GM21367 (cell line): Measurements from ENCODE around the gene YOD1.
"Not testable (repeated sequence)": the region's sequence is repeated elsewhere in the genome, so short reads cannot be mapped to it uniquely, and the experiment has no call there.

ENCODE experiments used
- ATAC-seq: cut with Tn5 transposase; IDR thresholded peaks from one replicate; pipeline ENCODE4 v1.9.1; 2021; ENCODE audit not compliant: unreplicated experiment

Gene YOD1

DNA sequence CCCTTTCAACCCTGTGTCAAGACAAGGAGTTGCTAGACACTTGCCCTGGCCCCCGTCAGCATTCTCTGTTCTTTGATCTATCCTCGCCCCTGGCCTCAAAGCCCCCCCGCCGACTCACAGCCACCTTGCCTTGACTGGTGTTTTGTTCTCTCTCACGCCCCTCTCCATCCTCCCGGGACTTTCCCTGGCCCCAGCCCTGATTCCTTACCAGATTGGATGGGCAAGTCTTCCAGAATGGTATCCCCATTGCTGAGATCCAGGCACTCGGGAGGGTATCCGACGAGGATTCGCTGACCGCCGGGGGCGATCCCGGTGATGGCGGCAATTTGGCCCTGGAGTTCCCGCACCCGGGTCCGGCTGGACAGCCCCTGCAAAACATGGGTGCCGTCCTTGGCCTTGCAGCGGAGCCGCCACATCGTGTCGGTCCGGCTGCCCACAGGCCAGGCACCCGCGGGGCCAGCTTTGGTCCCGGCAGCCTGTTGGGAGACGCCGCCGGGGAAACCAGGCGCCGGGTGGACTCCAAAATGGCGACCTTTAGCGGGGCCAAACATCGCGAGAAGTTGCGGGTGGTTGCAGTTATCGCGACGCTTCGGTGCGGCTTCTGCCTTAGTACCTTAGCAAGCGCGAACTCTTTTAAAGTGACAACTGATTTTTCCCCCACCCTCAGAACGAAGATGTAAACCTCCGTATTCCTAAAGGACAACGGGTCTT, 373 bp downstream of the YOD1 start:
- ATAC-seq: peak; percentile 42

GRCh38 chr1:207049974-207050391, 1.0 kb downstream of the YOD1 start:
- peak; percentile 36 for ATAC-seq

GRCh38 chr1:207049514-207049913, 1.5 kb downstream of the YOD1 start:
- ATAC-seq: no peak

DNA sequence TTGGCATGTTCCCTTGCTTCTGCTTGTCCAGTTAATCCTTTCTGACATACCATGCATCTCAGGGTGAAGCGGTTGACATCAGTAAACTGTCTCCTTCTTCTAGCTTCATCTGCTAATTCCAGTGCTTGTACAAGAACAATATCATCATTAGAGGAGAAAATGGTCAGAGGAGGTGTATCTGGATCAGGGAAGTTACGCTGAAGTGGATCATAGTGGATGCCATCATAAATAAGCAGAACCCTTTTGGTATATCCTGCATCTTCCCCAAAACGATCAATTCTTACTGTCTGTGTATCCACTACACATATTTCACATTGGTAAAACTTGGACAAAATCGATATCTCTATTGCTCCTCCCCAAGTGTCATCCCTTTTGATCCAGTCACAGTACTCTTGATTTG, 2.0 kb downstream of the YOD1 start:
- ATAC-seq: no peak

GRCh38 chr1:207048041-207048440, 3.0 kb downstream of the YOD1 start:
- ATAC-seq: no peak

DNA sequence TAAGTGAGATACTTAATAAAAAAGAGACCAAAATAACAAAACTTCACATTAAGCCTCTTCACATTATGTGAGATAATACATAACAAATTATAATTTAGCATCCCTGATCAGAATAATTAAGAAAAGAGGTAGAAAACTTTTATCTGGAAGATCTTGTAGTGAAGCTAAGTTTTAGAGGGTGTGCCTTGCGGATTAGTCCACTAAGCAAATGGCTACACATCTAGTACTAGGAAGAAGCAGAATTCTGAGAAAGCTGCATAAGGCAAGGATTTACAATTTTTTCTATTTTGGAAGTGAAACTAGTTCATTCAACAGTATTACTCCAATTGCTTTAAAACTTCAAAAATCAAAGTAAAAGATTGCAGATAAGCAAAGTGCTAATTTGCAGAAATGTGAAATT, 3.5 kb downstream of the YOD1 start:
- no peak for ATAC-seq

DNA sequence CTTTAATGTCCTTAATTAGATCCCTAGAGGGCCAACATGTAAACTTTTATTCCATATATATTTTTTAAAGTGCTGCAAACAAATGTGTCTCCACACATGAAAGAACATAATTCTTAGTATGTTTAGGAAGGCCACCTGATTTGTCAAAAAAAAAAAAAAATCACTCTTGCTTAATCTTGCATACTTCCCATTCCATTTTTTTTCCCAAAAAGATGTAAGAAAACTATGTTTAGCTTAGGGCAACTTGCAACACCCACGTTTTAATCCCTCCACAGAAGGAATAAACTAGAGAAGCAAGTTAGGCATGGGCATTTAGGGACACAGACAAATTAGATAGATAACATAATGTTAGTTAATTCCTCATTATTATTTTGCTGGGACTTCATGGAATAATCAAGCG, 5.6 kb downstream of the YOD1 start:
- no peak for ATAC-seq

- ATAC-seq: not testable (repeated sequence)
These were observed 9.6 kb downstream of the YOD1 start for GRCh38 chr1:207041397-207041796.

- ATAC-seq: no peak
These were observed 10.9 kb downstream of the YOD1 start for GRCh38 chr1:207040181-207040533.

DNA sequence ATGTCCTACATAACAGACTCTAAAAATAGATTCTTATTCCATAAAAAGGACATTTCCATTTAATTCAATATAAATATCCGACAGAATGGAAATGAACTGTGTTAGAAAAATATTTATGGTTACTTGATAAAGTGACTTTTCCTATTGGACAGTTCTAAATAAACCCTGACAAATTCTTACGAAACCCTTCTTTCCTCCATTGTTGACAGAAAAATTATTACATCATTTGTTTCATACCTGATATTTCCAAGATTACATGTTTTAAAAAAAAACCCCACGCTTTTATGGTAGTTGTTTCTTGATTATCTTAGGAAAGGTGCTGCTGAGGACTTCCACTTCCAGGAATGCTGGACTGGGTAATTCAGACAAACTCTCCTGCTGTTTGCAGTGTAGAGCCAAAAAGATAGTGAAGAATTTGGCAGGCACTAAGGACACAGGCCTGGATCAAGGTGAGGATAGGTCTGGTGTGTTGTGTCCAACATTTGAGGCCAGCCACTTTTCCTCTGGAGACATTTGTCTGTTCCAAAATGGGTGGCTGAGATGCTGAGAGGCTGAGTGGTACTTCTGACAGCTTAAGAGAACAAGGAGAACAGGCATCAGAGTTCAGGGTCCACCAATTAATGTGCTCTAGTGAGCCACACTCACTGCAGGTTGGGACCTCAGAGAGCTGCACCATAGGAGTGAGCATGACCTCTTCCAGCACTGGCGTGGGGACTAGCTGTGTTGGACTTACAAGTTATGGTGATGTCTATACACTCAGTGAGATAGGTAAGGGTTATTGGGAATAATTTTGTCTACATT, 11.4 kb downstream of the YOD1 start:
- no peak for ATAC-seq

DNA sequence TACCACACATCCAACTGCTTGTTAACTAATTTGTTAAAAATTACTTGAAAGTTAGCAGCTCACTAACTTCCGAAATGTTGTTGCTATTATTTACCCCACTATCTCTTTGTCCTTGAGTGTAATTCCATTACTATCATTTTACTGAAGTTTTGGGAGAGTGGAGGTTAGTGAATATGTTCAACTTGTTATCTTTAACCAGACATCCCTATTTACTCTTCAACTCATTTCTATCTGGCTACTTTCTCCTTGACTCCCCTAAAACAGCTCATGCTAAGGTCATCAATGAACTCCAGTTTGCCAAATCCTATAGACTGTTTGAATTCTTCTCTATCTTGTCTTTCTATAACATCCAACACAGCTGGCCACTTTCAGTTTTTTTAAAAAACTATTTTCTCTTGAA, 14.1 kb downstream of the YOD1 start:
- no peak for ATAC-seq

- no peak for ATAC-seq
These were observed 15.0 kb downstream of the YOD1 start for GRCh38 chr1:207035877-207036551.

DNA sequence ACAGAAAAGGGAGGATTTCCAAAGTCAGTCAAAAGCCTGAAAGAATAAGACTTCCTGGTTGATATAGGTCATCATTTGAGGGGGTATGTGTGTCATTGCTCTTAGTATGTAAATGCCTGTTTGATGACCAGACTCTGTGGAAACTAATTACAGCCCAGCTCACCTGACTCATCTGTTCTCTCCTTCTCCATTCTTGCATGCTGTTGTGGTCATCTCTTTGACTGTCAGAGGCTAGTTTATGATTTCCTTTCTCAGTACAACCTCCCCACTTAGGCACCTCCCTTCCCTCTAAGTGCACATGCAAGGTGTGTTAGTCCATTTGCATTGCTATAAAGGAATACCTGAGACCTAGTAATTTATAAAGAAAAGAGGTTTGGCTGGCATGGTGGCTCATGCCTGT, 16.0 kb downstream of the YOD1 start:
- ATAC-seq: no peak

DNA sequence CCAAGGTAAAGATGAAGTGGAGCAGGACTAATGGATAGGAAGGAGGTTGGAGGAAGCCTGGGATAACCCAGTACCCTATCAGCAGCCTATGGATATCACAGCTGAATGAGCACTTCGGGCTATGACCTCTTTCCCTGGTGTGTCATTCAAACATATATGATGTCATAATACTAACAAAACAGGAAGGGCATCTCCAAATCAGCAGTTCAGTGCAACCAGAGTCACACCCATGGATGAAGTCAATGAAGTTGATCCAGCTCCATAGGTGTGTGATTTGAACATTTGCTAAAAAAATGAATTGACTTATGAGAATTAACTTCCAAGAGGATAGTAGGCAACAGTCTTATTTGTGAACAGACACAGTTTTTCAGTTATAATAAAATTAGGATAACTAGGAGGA, 16.8 kb downstream of the YOD1 start:
- no peak for ATAC-seq

DNA sequence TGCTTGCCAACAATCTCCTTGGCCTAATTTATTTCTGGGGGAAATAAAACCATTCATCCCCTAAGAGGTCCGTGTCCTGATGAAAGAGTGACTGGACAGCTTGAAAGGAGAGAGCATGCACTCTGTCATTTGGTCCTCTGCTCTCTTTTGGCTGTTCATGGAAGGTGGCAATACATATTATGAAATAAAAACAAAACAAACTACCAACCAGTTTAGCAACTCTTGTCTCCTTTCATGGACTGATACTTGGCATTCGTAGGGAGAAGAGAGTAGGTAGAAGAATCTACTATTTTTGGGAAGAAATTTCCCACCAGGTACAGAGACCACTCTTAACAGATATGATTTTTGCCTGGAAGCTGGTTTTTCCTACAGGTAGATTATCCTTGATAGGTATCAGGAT, 17.7 kb downstream of the YOD1 start:
- ATAC-seq: no peak

- ATAC-seq: no peak
These were observed 18.4 kb downstream of the YOD1 start, which contains the start of gene C1orf116 for GRCh38 chr1:207032528-207033017. Gene C1orf116, minus strand, starts transcription at chr1:207032756. Its CDS starts 5,158 bp downstream, at chr1:207027598.

DNA sequence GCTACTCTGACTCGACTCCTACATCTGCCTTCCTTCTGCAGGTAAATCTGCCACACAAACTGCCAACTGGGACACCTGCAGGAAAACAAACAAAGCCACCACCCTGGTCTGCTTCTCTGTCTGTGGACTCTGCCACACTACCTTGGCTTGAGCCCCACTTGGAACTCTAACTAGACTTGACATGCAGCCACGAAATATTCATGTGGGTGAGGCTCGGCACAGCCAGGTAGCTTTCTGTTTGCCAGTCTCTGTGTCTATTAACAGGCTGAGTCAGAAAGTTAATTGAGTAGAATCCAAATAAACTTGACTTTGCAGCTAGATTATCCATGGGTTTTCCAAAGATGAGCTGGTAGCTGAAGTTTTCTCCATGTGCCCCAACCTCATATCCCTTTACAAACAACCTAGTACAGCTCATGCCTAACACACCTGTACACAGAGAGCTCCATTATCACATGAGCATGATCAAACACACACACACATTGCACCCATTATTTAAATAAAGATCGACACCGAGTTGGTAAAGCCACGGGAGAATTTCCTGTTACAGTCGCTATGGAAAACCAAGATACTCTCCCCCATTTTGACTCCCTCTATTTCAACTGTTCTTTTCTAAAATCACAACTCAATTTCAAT, 19.3 kb downstream of the YOD1 start:
- ATAC-seq: no peak

DNA sequence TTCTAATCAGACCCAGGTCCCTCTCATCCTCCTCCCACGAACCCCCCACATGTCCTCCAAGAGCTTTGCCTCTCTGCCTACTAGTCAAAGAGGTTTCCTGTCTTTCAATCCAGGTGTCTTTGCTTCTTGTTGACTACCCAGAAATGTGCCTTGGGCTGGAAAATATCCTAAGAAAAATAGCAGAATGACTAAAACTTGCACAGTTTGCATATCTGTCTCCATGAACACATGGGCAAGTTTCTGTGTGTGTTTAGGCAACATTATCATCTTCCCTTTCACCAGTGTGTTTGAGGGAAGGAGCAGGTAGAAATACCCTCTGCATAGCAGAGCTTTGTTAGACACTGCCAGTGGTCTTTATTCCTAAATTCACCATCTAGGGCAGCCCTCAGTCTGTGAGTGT, 20.0 kb downstream of the YOD1 start:
- ATAC-seq: no peak

GRCh38 chr1:207030522-207031009, 20.4 kb downstream of the YOD1 start:
- ATAC-seq: no peak

- no peak for ATAC-seq
These were observed 21.1 kb downstream of the YOD1 start for GRCh38 chr1:207029701-207030521.
